Smooth muscle cell (in vitro differentiated cells): ENCODE results near the gene CCL3. TPM values are rescaled to one million over a fixed set of nuclear protein-coding genes. Genes with fewer than 3 reads are reported as not detected.
"Not testable (repeated sequence)": the region's sequence is repeated elsewhere in the genome, so short reads cannot be mapped to it uniquely, and the experiment has no call there.

ENCODE experiments used
- DNase-seq: peaks from one replicate; lab custom pipeline; 2025; ENCODE audit not compliant: unreplicated experiment; lab: John Stamatoyannopoulos, UW
- H2AFZ ChIP-seq: fragments of 200-600 bp; sonication (generic); 2 replicates; pipeline ENCODE4 v1.6.0; 2016; ENCODE audit warnings: antibody characterized with exemption, low read depth, mild to moderate bottlenecking
- H3F3A ChIP-seq: fragments of 200-600 bp; sonication (generic); 2 replicates; pipeline ENCODE4 v1.6.0; 2017; ENCODE audit warnings: antibody characterized with exemption, low read depth
- H3K27ac ChIP-seq: fragments of 200-600 bp; sonication (generic); 2 replicates; pipeline ENCODE4 v1.5.1; 2016; ENCODE audit warnings: low read depth, mild to moderate bottlenecking
- H3K27me3 ChIP-seq: fragments of 200-600 bp; sonication (generic); 2 replicates; pipeline ENCODE4 v1.6.1; 2016; ENCODE audit warnings: low read depth, mild to moderate bottlenecking
- H3K36me3 ChIP-seq: fragments of 200-600 bp; sonication (generic); 2 replicates; pipeline ENCODE4 v1.5.1; 2016; ENCODE audit warnings: low read depth
- H3K4me1 ChIP-seq: fragments of 200-600 bp; sonication (generic); 2 replicates; pipeline ENCODE4 v1.5.1; 2016; ENCODE audit warnings: low read depth
- H3K4me2 ChIP-seq: fragments of 200-600 bp; sonication (generic); 2 replicates; pipeline ENCODE4 v1.6.0; 2016; ENCODE audit warnings: mild to moderate bottlenecking
- H3K4me3 ChIP-seq: fragments of 200-600 bp; sonication (generic); 2 replicates; pipeline ENCODE4 v1.5.1; 2016; ENCODE audit warnings: mild to moderate bottlenecking
- H3K79me2 ChIP-seq: fragments of 200-600 bp; sonication (generic); 2 replicates; pipeline ENCODE4 v1.6.0; 2016; ENCODE audit warnings: low read depth, mild to moderate bottlenecking
- H3K9ac ChIP-seq: fragments of 200-600 bp; sonication (generic); 2 replicates; pipeline ENCODE4 v1.6.0; 2016; ENCODE audit warnings: low read depth
- H3K9me3 ChIP-seq: fragments of 200-600 bp; sonication (generic); replicated peaks from 2 replicates; pipeline ENCODE4 v1.5.1; 2016; ENCODE audit warnings: low read depth
- H4K20me1 ChIP-seq: fragments of 200-600 bp; sonication (generic); 2 replicates; pipeline ENCODE4 v1.6.0; 2016; ENCODE audit warnings: low read depth
- WGBS: methylation state at CpG from one replicate; pipeline ENCODE4 v1.1.7; 2016; ENCODE audit warnings: low lambda C conversion rate; 5-methylcytosine and 5-hydroxymethylcytosine counted together
- polyA plus RNA-seq: library from polyadenylated mRNA; unstranded; fragments of >200 nt; fragmentation: Nextera tagmentation; extraction: Ambion mirVana; gene quantifications from 2 replicates; pipeline ENCODE4 v1.2.1, GENCODE V29; 2016
- total RNA-seq: library from RNA; depleted of rRNA; stranded (reverse); fragments of >200 nt; gene quantifications from 2 replicates; pipeline ENCODE4 v1.2.3, GENCODE V29; 2014
- TF ChIP-seq, protein P1 (sequence below): fragments of 200-600 bp; sonication (generic); IDR thresholded peaks from 2 replicates; pipeline ENCODE4 v1.5.1; 2017; ENCODE audit warnings: borderline replicate concordance, mild to moderate bottlenecking, antibody characterized with exemption; ENCODE audit not compliant: insufficient read depth, poor library complexity, severe bottlenecking

CCL3 gene
- total and polyA plus RNA-seq, 2 experiments from 2014 or later = 0.63 to 1.3 TPM

DNA sequence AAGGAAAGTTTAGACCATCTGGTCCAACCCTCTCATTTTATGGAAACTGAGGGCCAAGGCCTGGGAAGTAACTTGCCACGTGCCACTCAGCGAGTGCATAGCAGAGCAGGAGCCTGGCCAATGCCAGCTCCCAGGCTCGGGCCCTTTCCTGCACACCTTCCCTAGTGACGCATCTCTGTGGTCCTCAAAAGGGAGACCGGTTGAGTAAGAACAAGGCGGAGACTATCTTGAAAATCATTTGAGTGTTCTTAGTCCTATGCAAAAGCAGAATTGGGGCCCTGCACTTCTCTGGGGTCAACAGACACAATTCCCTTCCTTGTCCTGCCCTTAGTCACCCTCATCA is 16.5 kb upstream of the CCL3 start:
- H3K36me3 ChIP-seq = no peaks in the 10 kb centered on the region
- no peak overlapping the region for H3K4me2 ChIP-seq
- no peak overlapping the region for H3K4me3 ChIP-seq
- H3K27me3 ChIP-seq = peaks cover 5% of the 10 kb centered on the region
- H3K9ac ChIP-seq = no peak overlapping the region
- no peaks in the 10 kb centered on the region for H3F3A ChIP-seq
- H3K27ac ChIP-seq = no peak overlapping the region
- H3K4me1 ChIP-seq = no peaks in the 10 kb centered on the region
- 83% methylated on average over 6 of the region's 6 CpGs for WGBS
- DNase-seq = no peak
- TF ChIP-seq, protein P1, sequence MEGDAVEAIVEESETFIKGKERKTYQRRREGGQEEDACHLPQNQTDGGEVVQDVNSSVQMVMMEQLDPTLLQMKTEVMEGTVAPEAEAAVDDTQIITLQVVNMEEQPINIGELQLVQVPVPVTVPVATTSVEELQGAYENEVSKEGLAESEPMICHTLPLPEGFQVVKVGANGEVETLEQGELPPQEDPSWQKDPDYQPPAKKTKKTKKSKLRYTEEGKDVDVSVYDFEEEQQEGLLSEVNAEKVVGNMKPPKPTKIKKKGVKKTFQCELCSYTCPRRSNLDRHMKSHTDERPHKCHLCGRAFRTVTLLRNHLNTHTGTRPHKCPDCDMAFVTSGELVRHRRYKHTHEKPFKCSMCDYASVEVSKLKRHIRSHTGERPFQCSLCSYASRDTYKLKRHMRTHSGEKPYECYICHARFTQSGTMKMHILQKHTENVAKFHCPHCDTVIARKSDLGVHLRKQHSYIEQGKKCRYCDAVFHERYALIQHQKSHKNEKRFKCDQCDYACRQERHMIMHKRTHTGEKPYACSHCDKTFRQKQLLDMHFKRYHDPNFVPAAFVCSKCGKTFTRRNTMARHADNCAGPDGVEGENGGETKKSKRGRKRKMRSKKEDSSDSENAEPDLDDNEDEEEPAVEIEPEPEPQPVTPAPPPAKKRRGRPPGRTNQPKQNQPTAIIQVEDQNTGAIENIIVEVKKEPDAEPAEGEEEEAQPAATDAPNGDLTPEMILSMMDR = no peak
- H3K79me2 ChIP-seq = no peaks in the 10 kb centered on the region
- H2AFZ ChIP-seq = no peak overlapping the region
- H4K20me1 ChIP-seq = no peaks in the 10 kb centered on the region
- no peaks in the 10 kb centered on the region for H3K9me3 ChIP-seq

DNA sequence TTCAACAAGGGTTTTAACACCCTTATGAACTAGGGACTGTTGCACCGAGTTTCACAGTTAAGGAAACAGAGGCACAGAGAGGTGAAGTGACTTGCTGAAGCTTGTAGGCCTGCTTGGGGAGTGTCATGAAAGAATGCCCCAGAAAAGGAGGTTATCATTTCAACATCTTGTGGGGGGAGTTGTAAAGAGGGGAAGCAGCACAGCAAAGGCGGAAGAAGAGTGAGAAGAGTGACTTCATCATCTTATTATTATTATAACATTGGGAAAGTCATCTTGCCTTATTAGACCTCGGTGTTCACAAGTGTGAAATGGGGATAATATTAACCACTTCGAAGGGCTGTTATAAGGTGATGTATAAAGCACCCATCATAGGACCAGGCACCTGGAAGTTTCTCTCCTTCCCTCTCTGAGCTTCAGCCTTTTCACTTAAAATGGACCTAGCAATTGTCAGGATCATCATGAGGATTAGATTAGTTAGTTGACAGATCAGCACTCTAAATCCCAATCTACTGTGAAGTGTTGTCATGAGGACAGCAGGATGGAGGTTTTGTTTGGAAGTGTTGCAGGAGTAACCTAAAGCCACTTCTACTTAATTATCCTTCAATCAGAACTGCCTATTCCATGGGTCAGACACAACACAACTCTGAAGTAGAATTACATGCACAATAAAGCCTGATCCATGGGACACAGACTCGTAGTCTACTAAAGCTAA is 16.0 kb upstream of the CCL3 start:
- no peak overlapping the region for H3K4me2 ChIP-seq
- no peaks in the 10 kb centered on the region for H3K4me1 ChIP-seq
- DNase-seq = no peak
- H2AFZ ChIP-seq = no peak overlapping the region
- WGBS = 90% methylated on average over 5 of the region's 5 CpGs
- H3K9me3 ChIP-seq = no peaks in the 10 kb centered on the region
- H4K20me1 ChIP-seq = no peaks in the 10 kb centered on the region
- no peak overlapping the region for H3K27ac ChIP-seq
- no peaks in the 10 kb centered on the region for H3K79me2 ChIP-seq
- TF ChIP-seq, protein P1 = no peak
- H3K36me3 ChIP-seq = no peaks in the 10 kb centered on the region
- no peaks in the 10 kb centered on the region for H3F3A ChIP-seq
- H3K27me3 ChIP-seq = peaks cover 5% of the 10 kb centered on the region
- no peak overlapping the region for H3K9ac ChIP-seq
- no peak overlapping the region for H3K4me3 ChIP-seq

- H3K27me3 ChIP-seq = peaks cover 5% of the 10 kb centered on the region
- no peak overlapping the region for H3K4me2 ChIP-seq
- H3K27ac ChIP-seq = no peak overlapping the region
- no peaks in the 10 kb centered on the region for H3K9me3 ChIP-seq
- TF ChIP-seq, protein P1 = no peak
- no peaks in the 10 kb centered on the region for H3K79me2 ChIP-seq
- H3K9ac ChIP-seq = no peak overlapping the region
- WGBS = 92% methylated on average over 4 of the region's 4 CpGs
- no peak overlapping the region for H2AFZ ChIP-seq
- no peaks in the 10 kb centered on the region for H3K4me1 ChIP-seq
- no peaks in the 10 kb centered on the region for H4K20me1 ChIP-seq
- no peaks in the 10 kb centered on the region for H3F3A ChIP-seq
- DNase-seq = no peak
- no peaks in the 10 kb centered on the region for H3K36me3 ChIP-seq
- H3K4me3 ChIP-seq = no peak overlapping the region
Observed at GRCh38 chr17:36104701-36105181, 14.8 kb upstream of the CCL3 start.

DNA sequence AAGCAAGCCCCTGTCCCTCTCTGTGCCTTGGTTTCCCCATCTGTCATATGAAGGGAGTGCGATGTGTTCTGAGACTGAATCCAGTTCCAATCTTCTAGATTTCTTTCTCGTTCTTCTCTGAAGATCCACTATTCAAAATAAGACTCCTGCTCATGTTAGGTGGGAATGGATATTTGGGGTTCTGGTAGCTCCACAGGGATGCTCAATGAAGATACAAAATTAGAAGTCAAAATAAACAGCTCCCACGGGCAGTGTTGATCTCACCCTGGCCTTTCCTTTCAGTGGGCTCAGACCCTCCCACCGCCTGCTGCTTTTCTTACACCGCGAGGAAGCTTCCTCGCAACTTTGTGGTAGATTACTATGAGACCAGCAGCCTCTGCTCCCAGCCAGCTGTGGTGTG is 14.3 kb upstream of the CCL3 start:
- not testable (repeated sequence) for H3K27me3 ChIP-seq, H3K4me3 ChIP-seq, H3K27ac ChIP-seq, H3K9ac ChIP-seq, H3K4me1 ChIP-seq, H3K4me2 ChIP-seq, H3K79me2 ChIP-seq, H4K20me1 ChIP-seq, H3F3A ChIP-seq, DNase-seq, H2AFZ ChIP-seq, H3K9me3 ChIP-seq, H3K36me3 ChIP-seq
- WGBS = 78% methylated on average over 7 of the region's 7 CpGs

- not testable (repeated sequence) for H3K9ac ChIP-seq, H3F3A ChIP-seq, H3K79me2 ChIP-seq, H3K4me3 ChIP-seq, DNase-seq, H3K4me1 ChIP-seq, H3K27me3 ChIP-seq, H3K4me2 ChIP-seq, H4K20me1 ChIP-seq, H3K27ac ChIP-seq, H3K9me3 ChIP-seq, H3K36me3 ChIP-seq, H2AFZ ChIP-seq
- WGBS = 85% methylated on average over 6 of the region's 6 CpGs
Observed at GRCh38 chr17:36103401-36103975, 13.5 kb upstream of the CCL3 start, which contains the start of gene CCL4. Gene CCL4 (plus strand): TSS chr17:36103827. CDS start chr17:36103906, 79 bp downstream.

GRCh38 chr17:36099004-36099403 is 9.1 kb upstream of the CCL3 start:
- not testable (repeated sequence) for H3K4me2 ChIP-seq, H3K36me3 ChIP-seq, H3K9ac ChIP-seq, H2AFZ ChIP-seq, H3K9me3 ChIP-seq, H3F3A ChIP-seq, H3K4me3 ChIP-seq, H3K27me3 ChIP-seq, H4K20me1 ChIP-seq, H3K79me2 ChIP-seq, H3K4me1 ChIP-seq, DNase-seq, H3K27ac ChIP-seq
- 92% methylated on average over 1 of the region's 1 CpG for WGBS
